HEK293T (cell line): Measurements from ENCODE around the gene BCL7B.
"Not testable (repeated sequence)": the region's sequence is repeated elsewhere in the genome, so short reads cannot be mapped to it uniquely, and the experiment has no call there.

Experiments
- CTCF ChIA-PET: fragments of 350-600 bp; formaldehyde crosslinking; extraction: SDS; loops from one replicate; lab custom pipeline; 2021; ENCODE audit warnings: antibody characterized with exemption, inconsistent platforms; lab: Yijun Ruan, JAX
- POLR2A ChIA-PET: fragments of 350-600 bp; formaldehyde crosslinking; extraction: SDS; loops from one replicate; lab custom pipeline; 2020; ENCODE audit warnings: antibody characterized with exemption, inconsistent platforms; lab: Yijun Ruan, JAX
- DNase-seq: peaks from one replicate; pipeline ENCODE4 v3.0.0; 2012; ENCODE audit warnings: mixed read lengths; ENCODE audit errors: extremely low spot score
- ARNT ChIP-seq: fragments of 450-650 bp; IDR thresholded peaks from 2 replicates; pipeline ENCODE4 v1.6.1; 2017; ENCODE audit warnings: mild to moderate bottlenecking
- BHLHE40 ChIP-seq: fragments of 450-650 bp; IDR thresholded peaks from 2 replicates; pipeline ENCODE4 v1.6.1; 2016; ENCODE audit warnings: mild to moderate bottlenecking, moderate library complexity, borderline replicate concordance
- CTBP1 ChIP-seq: fragments of 450-650 bp; IDR thresholded peaks from 2 replicates; pipeline ENCODE4 v1.6.1; 2016; ENCODE audit warnings: borderline replicate concordance
- ELF4 ChIP-seq: fragments of 450-650 bp; IDR thresholded peaks from 2 replicates; pipeline ENCODE4 v1.6.1; 2017; ENCODE audit warnings: antibody characterized with exemption
- FOXA1 ChIP-seq: fragments of 450-650 bp; IDR thresholded peaks from 2 replicates; pipeline ENCODE4 v1.6.1; 2016; ENCODE audit warnings: mild to moderate bottlenecking
- FOXK2 ChIP-seq: fragments of 450-650 bp; IDR thresholded peaks from 2 replicates; pipeline ENCODE4 v1.6.1; 2016; ENCODE audit warnings: mild to moderate bottlenecking
- FOXM1 ChIP-seq: fragments of 450-650 bp; IDR thresholded peaks from 2 replicates; pipeline ENCODE4 v1.6.1; 2017; ENCODE audit warnings: mild to moderate bottlenecking, borderline replicate concordance
- HDGF ChIP-seq: fragments of 450-650 bp; IDR thresholded peaks from 2 replicates; pipeline ENCODE4 v1.6.1; 2017; ENCODE audit warnings: antibody characterized with exemption, borderline replicate concordance
- L3MBTL2 ChIP-seq: fragments of 450-650 bp; conservative IDR thresholded peaks from 2 replicates; pipeline ENCODE4 v1.6.1; 2016; ENCODE audit warnings: mild to moderate bottlenecking
- LEF1 ChIP-seq: fragments of 450-650 bp; IDR thresholded peaks from 2 replicates; pipeline ENCODE4 v1.6.1; 2017; ENCODE audit warnings: mild to moderate bottlenecking, borderline replicate concordance
- NFRKB ChIP-seq: fragments of 450-650 bp; IDR thresholded peaks from 2 replicates; pipeline ENCODE4 v1.6.1; 2016; ENCODE audit warnings: mild to moderate bottlenecking, moderate library complexity
- PKNOX1 ChIP-seq: fragments of 450-650 bp; IDR thresholded peaks from 2 replicates; pipeline ENCODE4 v1.6.1; 2016
- SP1 ChIP-seq: fragments of 450-650 bp; IDR thresholded peaks from 2 replicates; pipeline ENCODE4 v1.6.1; 2017
- SUZ12 ChIP-seq: fragments of 450-650 bp; IDR thresholded peaks from 2 replicates; pipeline ENCODE4 v1.6.1; 2016; ENCODE audit warnings: mild to moderate bottlenecking
- TARDBP ChIP-seq: fragments of 450-650 bp; IDR thresholded peaks from 2 replicates; pipeline ENCODE4 v1.6.1; 2016
- ZNF384 ChIP-seq: fragments of 450-650 bp; IDR thresholded peaks from 2 replicates; pipeline ENCODE4 v1.6.1; 2016

The BCL7B gene

GRCh38 chr7:73567140-73567539, 9.7 kb upstream of the BCL7B start:
- ChIA-PET POLR2A (interaction anchor here (0.9 to 3.7 kb wide), 3 partner anchors 10 to 44 kb away, joined by 3 to 18 read pairs (median 18); partner anchors contain the start of gene TBL2), CTCF (interaction anchor here (1.4 kb wide), 1 partner anchor 158 kb away, joined by 3 read pairs; no protein-coding TSS in a partner anchor)

GRCh38 chr7:73566431-73566830, 8.9 kb upstream of the BCL7B start:
- DNase-seq, result not testable (repeated sequence)
- CTCF ChIA-PET, result interaction anchor here (1.4 kb wide), 1 partner anchor 159 kb away, joined by 3 read pairs; no protein-coding TSS in a partner anchor
- POLR2A ChIA-PET, result interaction anchor here (0.9 to 3.7 kb wide), 3 partner anchors 9 to 44 kb away, joined by 3 to 18 read pairs (median 9); partner anchors contain the start of genes BCL7B and TBL2

More at GRCh38 chr7:73567140-73567539, 9.7 kb upstream of the BCL7B start:
- TF ChIP-seq SP1 (no peak), ZNF384 (no peak), ELF4 (no peak), CTBP1 (no peak), LEF1 (no peak), FOXA1 (no peak), NFRKB (no peak), ARNT (no peak)
- no peak for DNase-seq

- no peak for TF ChIP-seq ARNT
- TF ChIP-seq NFRKB, result no peak
- no peak for TF ChIP-seq FOXK2
- TF ChIP-seq HDGF, result no peak
- no peak for TF ChIP-seq CTBP1
- no peak for TF ChIP-seq ZNF384
- no peak for TF ChIP-seq SUZ12
- no peak for TF ChIP-seq FOXM1
- no peak for TF ChIP-seq ELF4
- no peak for TF ChIP-seq L3MBTL2
- TF ChIP-seq FOXA1, result no peak
- TF ChIP-seq BHLHE40, result no peak
- TF ChIP-seq PKNOX1, result no peak
- TF ChIP-seq SP1, result no peak
- TF ChIP-seq TARDBP, result no peak
- ChIA-PET POLR2A (interaction anchor here (0.7 to 3.7 kb wide), 3 partner anchors 9 to 173 kb away, joined by 3 to 18 read pairs (median 9); partner anchors contain the start of genes ABHD11, BCL7B and TBL2), CTCF (interaction anchor here (1.4 kb wide), 1 partner anchor 160 kb away, joined by 3 read pairs; no protein-coding TSS in a partner anchor)
- no peak for DNase-seq
These were observed 8.3 kb upstream of the BCL7B start for GRCh38 chr7:73565675-73566340.

- DNase-seq, result no peak
- ChIA-PET POLR2A (interaction anchor here (0.9 to 2.4 kb wide), 3 partner anchors 8 to 38 kb away, joined by 3 to 10 read pairs (median 4); partner anchors contain the start of gene BAZ1B), CTCF (no interaction called here)
- TF ChIP-seq FOXA1, result no peak
These were observed 2.8 kb upstream of the BCL7B start for GRCh38 chr7:73560109-73560835.

- DNase-seq, result peak; percentile 95
- CTCF ChIA-PET, result interaction anchor here (0.6 kb wide), 1 partner anchor 187 kb away, joined by 3 read pairs; no protein-coding TSS in a partner anchor
- POLR2A ChIA-PET, result interaction anchor here (0.6 to 1.9 kb wide), 15 partner anchors 9 to 183 kb away, joined by 3 to 25 read pairs (median 4); partner anchors contain the start of genes BAZ1B and TBL2
- no peak for TF ChIP-seq FOXA1
- TF ChIP-seq FOXM1, result no peak
- TF ChIP-seq TARDBP, result no peak
- TF ChIP-seq NFRKB, result no peak
- no peak for TF ChIP-seq SUZ12
- TF ChIP-seq HDGF, result no peak
- no peak for TF ChIP-seq L3MBTL2
- TF ChIP-seq BHLHE40, result no peak
These were observed 438 bp downstream of the BCL7B start for GRCh38 chr7:73557108-73557396.

- POLR2A ChIA-PET, result interaction anchor here (0.6 to 1.9 kb wide), 16 partner anchors 9 to 184 kb away, joined by 3 to 25 read pairs (median 4); partner anchors contain the start of genes BAZ1B and TBL2
- no peak for DNase-seq
- CTCF ChIA-PET, result interaction anchor here (0.6 kb wide), 1 partner anchor 186 kb away, joined by 3 read pairs; no protein-coding TSS in a partner anchor
- TF ChIP-seq LEF1, result no peak
- TF ChIP-seq ZNF384, result no peak
- TF ChIP-seq FOXA1, result no peak
- TF ChIP-seq PKNOX1, result no peak
- TF ChIP-seq CTBP1, result no peak
- no peak for TF ChIP-seq FOXM1
- no peak for TF ChIP-seq L3MBTL2
- TF ChIP-seq ARNT, result no peak
- TF ChIP-seq HDGF, result no peak
- TF ChIP-seq BHLHE40, result no peak
- no peak for TF ChIP-seq FOXK2
- no peak for TF ChIP-seq ELF4
- no peak for TF ChIP-seq TARDBP
- no peak for TF ChIP-seq NFRKB
- no peak for TF ChIP-seq SUZ12
- no peak for TF ChIP-seq SP1
These were observed 1.0 kb downstream of the BCL7B start for GRCh38 chr7:73556208-73557107.
